HL-60 (cell line): ENCODE measurements around the gene AK9.

Source experiments
- DNase-seq, 2 experiments: peaks; one replicate each; pipeline ENCODE4 v3.0.0-alpha.2; 2010 to 2020; ENCODE audit warnings: low read depth in 1 of 2, low spot score in 1 of 2
- H3K27ac ChIP-seq: fragments of 250-450 bp; sonication (Bioruptor Pico); replicated peaks from 2 replicates; pipeline ENCODE4 v1.5.1; 2020; ENCODE audit warnings: mild to moderate bottlenecking, moderate library complexity
- H3K27me3 ChIP-seq: fragments of 250-450 bp; sonication (Bioruptor Pico); 2 replicates; pipeline ENCODE4 v1.5.1; 2021; ENCODE audit warnings: mild to moderate bottlenecking, moderate library complexity; ENCODE audit not compliant: insufficient read depth, poor library complexity, severe bottlenecking
- H3K4me3 ChIP-seq: replicated peaks from 2 replicates; pipeline ENCODE4 v1.5.1; 2011; ENCODE audit warnings: mild to moderate bottlenecking, control low read depth, low read length; ENCODE audit not compliant: insufficient read depth
- GABPA ChIP-seq: IDR thresholded peaks from 2 replicates; pipeline ENCODE4 v1.6.1; 2012; ENCODE audit warnings: low read depth
- POLR2AphosphoS5 ChIP-seq: IDR thresholded peaks from 2 replicates; pipeline ENCODE4 v1.6.1; 2012; ENCODE audit warnings: low read depth
- SPI1 ChIP-seq: IDR thresholded peaks from 2 replicates; pipeline ENCODE4 v1.6.1; 2012; ENCODE audit warnings: low read depth, mild to moderate bottlenecking, borderline replicate concordance
- TF ChIP-seq, protein P1 (sequence below): IDR thresholded peaks from 2 replicates; pipeline ENCODE4 v1.6.1; 2012; ENCODE audit warnings: low read depth; ENCODE audit not compliant: insufficient replicate concordance
- TF ChIP-seq, protein P2 (sequence below): IDR thresholded peaks from one replicate; pipeline ENCODE4 v1.5.1; 2011; ENCODE audit warnings: low read length, control low read depth, inconsistent platforms; ENCODE audit not compliant: insufficient read depth

AK9 gene

DNA sequence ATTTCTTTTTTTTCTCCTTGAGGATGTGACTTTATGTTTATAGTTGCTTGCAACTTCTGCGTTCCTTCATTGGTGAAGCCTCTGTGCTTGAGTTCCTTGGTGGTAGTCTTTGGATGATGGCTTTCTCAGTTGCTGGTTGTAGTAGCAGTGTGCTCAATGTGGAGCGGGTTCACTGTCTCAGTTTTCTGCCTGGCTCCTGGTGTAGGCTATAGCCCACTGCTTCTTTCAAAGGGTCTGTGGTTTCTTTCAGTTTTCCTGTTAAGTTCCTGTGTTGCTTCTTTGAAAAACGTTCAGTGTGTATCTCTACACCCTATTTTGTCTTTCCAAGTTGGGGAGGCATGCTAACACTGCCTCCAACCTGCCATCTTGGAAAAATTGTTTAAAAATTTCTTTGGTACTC lies 174.1 kb downstream of the AK9 start:
- Histone ChIP-seq H3K27ac (no peak overlapping the region), H3K27me3 (no peaks in the 10 kb centered on the region), H3K4me3 (no peak overlapping the region)
- TF ChIP-seq POLR2AphosphoS5 = no peak
- TF ChIP-seq SPI1 = no peak
- no peak for TF ChIP-seq GABPA
- TF ChIP-seq, protein P1, sequence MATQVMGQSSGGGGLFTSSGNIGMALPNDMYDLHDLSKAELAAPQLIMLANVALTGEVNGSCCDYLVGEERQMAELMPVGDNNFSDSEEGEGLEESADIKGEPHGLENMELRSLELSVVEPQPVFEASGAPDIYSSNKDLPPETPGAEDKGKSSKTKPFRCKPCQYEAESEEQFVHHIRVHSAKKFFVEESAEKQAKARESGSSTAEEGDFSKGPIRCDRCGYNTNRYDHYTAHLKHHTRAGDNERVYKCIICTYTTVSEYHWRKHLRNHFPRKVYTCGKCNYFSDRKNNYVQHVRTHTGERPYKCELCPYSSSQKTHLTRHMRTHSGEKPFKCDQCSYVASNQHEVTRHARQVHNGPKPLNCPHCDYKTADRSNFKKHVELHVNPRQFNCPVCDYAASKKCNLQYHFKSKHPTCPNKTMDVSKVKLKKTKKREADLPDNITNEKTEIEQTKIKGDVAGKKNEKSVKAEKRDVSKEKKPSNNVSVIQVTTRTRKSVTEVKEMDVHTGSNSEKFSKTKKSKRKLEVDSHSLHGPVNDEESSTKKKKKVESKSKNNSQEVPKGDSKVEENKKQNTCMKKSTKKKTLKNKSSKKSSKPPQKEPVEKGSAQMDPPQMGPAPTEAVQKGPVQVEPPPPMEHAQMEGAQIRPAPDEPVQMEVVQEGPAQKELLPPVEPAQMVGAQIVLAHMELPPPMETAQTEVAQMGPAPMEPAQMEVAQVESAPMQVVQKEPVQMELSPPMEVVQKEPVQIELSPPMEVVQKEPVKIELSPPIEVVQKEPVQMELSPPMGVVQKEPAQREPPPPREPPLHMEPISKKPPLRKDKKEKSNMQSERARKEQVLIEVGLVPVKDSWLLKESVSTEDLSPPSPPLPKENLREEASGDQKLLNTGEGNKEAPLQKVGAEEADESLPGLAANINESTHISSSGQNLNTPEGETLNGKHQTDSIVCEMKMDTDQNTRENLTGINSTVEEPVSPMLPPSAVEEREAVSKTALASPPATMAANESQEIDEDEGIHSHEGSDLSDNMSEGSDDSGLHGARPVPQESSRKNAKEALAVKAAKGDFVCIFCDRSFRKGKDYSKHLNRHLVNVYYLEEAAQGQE = no peak
- TF ChIP-seq, protein P2, sequence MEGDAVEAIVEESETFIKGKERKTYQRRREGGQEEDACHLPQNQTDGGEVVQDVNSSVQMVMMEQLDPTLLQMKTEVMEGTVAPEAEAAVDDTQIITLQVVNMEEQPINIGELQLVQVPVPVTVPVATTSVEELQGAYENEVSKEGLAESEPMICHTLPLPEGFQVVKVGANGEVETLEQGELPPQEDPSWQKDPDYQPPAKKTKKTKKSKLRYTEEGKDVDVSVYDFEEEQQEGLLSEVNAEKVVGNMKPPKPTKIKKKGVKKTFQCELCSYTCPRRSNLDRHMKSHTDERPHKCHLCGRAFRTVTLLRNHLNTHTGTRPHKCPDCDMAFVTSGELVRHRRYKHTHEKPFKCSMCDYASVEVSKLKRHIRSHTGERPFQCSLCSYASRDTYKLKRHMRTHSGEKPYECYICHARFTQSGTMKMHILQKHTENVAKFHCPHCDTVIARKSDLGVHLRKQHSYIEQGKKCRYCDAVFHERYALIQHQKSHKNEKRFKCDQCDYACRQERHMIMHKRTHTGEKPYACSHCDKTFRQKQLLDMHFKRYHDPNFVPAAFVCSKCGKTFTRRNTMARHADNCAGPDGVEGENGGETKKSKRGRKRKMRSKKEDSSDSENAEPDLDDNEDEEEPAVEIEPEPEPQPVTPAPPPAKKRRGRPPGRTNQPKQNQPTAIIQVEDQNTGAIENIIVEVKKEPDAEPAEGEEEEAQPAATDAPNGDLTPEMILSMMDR = no peak
- no peak for DNase-seq

DNA sequence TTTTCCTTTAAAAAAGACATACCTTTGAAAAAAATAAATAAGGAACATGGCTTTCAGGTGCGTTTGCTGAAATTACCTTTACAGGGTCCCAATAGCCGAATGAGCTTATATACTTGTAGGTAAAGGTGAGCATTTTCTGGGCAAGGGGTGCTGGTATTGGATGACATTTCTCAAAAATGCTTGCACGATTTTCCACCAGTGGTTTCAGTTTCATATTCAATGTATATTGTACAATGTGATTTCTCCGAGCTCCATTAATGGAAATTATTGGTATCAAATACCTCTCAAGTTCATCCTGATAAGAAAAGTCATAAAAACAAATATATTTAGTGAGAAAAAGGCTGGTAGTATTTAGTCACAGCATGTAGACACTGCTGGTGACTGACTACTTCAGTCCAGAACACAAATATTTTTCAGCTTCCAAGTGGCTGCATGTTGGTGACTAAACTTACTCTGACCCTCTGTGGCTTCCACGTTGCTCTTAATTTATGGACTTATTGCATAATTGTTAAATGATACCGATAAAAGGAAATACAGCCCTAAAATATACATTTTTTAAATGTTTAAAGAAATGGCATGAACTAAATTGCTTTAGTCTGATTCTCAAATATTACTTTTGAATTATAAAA lies 175.1 kb downstream of the AK9 start:
- H3K27ac ChIP-seq = no peak overlapping the region
- no peak overlapping the region for H3K4me3 ChIP-seq
- TF ChIP-seq, protein P2 = no peak
- TF ChIP-seq, protein P1 = no peak
- TF ChIP-seq GABPA = no peak
- no peak for TF ChIP-seq SPI1
- TF ChIP-seq POLR2AphosphoS5 = no peak
- DNase-seq = no peak
- no peaks in the 10 kb centered on the region for H3K27me3 ChIP-seq

DNA sequence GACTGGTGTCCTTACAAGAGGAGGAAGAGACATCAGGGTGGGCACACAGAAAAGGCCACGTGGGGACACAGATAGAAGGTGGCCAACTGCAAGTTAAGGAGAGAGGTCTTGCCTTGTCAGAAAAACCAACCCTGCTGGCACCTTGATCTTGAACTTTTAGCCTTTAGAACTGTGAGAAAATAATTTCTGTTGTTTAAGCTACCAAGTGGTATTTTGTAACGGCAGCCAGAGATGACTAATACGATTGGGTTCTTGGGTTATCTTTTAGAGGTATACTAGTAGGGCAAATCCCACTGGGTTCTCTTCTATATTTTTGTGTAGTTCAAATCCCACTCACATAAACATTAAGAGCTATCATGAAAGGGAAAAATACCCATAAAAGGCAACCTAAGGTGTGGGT lies 176.1 kb downstream of the AK9 start:
- no peaks in the 10 kb centered on the region for H3K27me3 ChIP-seq
- no peak overlapping the region for H3K4me3 ChIP-seq
- TF ChIP-seq, protein P2 = no peak
- TF ChIP-seq SPI1 (no peak), POLR2AphosphoS5 (no peak), GABPA (no peak)
- TF ChIP-seq, protein P1 = no peak
- no peak overlapping the region for H3K27ac ChIP-seq
- DNase-seq = no peak
